CD4-positive, CD25-positive, alpha-beta regulatory T cell (primary cell): ENCODE measurements around the gene FAR2. TPM values are rescaled to one million over a fixed set of nuclear protein-coding genes. Genes with fewer than 3 reads are reported as not detected.

Experiments
- ATAC-seq, 2 donors: fragments of 150-1000 bp; cut with Tn5 transposase; one replicate each; pipeline ENCODE4 v1.10.0; 2021; ENCODE audit warnings: low read depth in 2 of 2, moderate number of reproducible peaks in 2 of 2, moderate library complexity in 1 of 2
- DNase-seq, 3 donors: peaks; one replicate each; pipeline versions ENCODE4 v3.0.0 to v3.0.0-alpha.2; 2012 to 2022; ENCODE audit warnings: mixed read lengths in 1 of 3
- H3K27ac ChIP-seq: one replicate; pipeline ENCODE4 v1.7.0; 2013; ENCODE audit warnings: mild to moderate bottlenecking, low read length; ENCODE audit not compliant: insufficient read depth, poor library complexity, severe bottlenecking
- H3K27me3 ChIP-seq: one replicate; pipeline ENCODE4 v1.7.0; 2013; ENCODE audit warnings: low read length; ENCODE audit not compliant: control insufficient read depth, insufficient read depth
- H3K36me3 ChIP-seq: one replicate; pipeline ENCODE4 v1.7.0; 2013; ENCODE audit warnings: mild to moderate bottlenecking, low read length, moderate library complexity; ENCODE audit not compliant: control insufficient read depth, insufficient read depth
- H3K4me1 ChIP-seq: 2 replicates; pipeline ENCODE4 v1.7.0; 2013; ENCODE audit warnings: mild to moderate bottlenecking, low read length; ENCODE audit not compliant: insufficient read depth, control insufficient read depth, poor library complexity, severe bottlenecking
- H3K4me3 ChIP-seq: one replicate; pipeline ENCODE4 v1.7.0; 2013; ENCODE audit warnings: low read depth, mild to moderate bottlenecking, low read length, moderate library complexity
- H3K9me3 ChIP-seq, 2 experiments: 1 replicate in 1 of 2; 2 replicates in 1 of 2; pipeline ENCODE4 v1.7.0; 2013; ENCODE audit warnings: low read length in 2 of 2, mild to moderate bottlenecking in 1 of 2, moderate library complexity in 1 of 2; ENCODE audit not compliant: control insufficient read depth in 2 of 2
- H3K27ac Mint-ChIP-seq, 3 donors: one replicate each; pipeline ENCODE4 v1.8.0; 2020 to 2022; ENCODE audit warnings: mild to moderate bottlenecking in 3 of 3, mixed read lengths in 3 of 3, moderate library complexity in 2 of 3
- H3K27me3 Mint-ChIP-seq: one replicate; pipeline ENCODE4 v1.8.0; 2022; ENCODE audit warnings: mild to moderate bottlenecking, mixed read lengths
- H3K36me3 Mint-ChIP-seq: one replicate; pipeline ENCODE4 v1.8.0; 2020; ENCODE audit warnings: mixed read lengths
- H3K4me1 Mint-ChIP-seq, 4 donors: one replicate each; pipeline ENCODE4 v1.8.0; 2020 to 2022; ENCODE audit warnings: mixed read lengths in 4 of 4, mild to moderate bottlenecking in 1 of 4
- H3K4me3 Mint-ChIP-seq, 4 donors: one replicate each; pipeline ENCODE4 v1.8.0; 2020 to 2022; ENCODE audit warnings: mild to moderate bottlenecking in 4 of 4, mixed read lengths in 4 of 4, moderate library complexity in 3 of 4
- H3K9me3 Mint-ChIP-seq, 7 donors: one replicate each; pipeline ENCODE4 v1.8.0; 2020 to 2022; ENCODE audit warnings: mixed read lengths in 7 of 7, mild to moderate bottlenecking in 3 of 7, moderate library complexity in 2 of 7
- polyA plus RNA-seq, 4 donors: library from polyadenylated mRNA; unstranded; fragments of 300-500 nt; fragmentation: Illumina TruSeq; gene quantifications; one replicate each; pipeline ENCODE4 v1.2.3, GENCODE V29; 2021
- total RNA-seq: library from RNA; stranded (reverse); gene quantifications from one replicate; pipeline ENCODE4 v1.2.3, GENCODE V29; 2022

The FAR2 gene
- total and polyA plus RNA-seq, 5 donors from 2014 or later, result 7.4 to 14.6 (median 12.6) TPM

DNA sequence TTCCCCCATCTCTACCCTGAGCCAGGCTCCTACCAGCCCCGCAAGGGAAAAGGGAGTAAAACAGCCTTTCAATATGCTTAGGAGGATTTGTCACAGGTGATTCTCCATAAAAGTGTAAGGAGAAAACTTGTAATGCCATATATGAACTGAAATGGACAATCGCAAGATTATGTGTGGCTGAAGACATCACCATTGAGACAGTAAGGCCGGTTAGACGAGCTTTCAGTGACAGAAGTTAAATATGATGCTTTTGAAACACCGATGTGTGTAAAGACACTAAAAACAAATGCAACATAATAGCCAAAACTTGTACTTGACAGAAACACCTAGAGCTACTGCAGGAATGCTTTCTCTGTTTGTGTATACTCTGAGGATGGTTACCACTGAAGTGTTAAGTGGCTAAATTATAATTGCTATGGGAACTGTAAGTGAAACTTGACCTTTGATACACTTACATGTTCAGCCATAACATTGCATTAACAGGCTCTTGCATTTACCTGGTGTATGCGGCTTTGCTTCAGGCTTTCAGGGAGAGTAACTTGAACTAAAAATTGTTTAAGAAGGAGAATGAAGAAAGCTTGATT is 42.3 kb downstream of the FAR2 start:
- Mint-ChIP-seq H3K4me1 (peaks cover 0 to 6% (median 0%) of the 10 kb centered on the region in 4 donors), H3K27me3 (no peaks in the 10 kb centered on the region), H3K9me3 (peaks cover 0 to 5% (median 0%) of the 10 kb centered on the region in 7 donors), H3K27ac (no peak overlapping the region), H3K4me3 (no peak overlapping the region), H3K36me3 (no peaks in the 10 kb centered on the region)
- no peaks in the 10 kb centered on the region for H3K9me3 ChIP-seq
- no peaks in the 10 kb centered on the region for H3K36me3 ChIP-seq
- no peak for DNase-seq
- H3K27me3 ChIP-seq, result no peaks in the 10 kb centered on the region
- no peaks in the 10 kb centered on the region for H3K4me1 ChIP-seq
- H3K27ac ChIP-seq, result no peak overlapping the region
- no peak for ATAC-seq
- no peak overlapping the region for H3K4me3 ChIP-seq

DNA sequence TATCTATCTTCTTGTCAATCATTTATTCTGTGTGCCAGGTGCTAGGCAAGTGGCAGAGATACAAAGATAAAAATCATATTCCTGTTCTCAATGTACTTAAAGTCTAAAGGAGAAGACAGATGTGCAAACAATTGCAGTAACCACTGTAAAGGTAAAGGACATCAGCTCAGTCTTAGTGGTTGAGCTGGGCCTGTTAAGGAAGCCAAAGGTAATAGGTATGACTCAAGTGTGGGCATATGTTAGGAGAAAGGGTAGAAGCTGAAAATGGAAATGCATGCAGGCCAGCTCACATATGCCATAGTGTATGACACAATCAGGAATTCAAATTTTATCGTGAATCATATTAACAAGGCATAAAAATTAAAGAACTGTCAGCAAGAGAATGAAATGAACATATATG is 49.8 kb downstream of the FAR2 start:
- no peaks in the 10 kb centered on the region for H3K9me3 ChIP-seq
- H3K27me3 ChIP-seq, result no peaks in the 10 kb centered on the region
- H3K9me3 Mint-ChIP-seq, result peaks cover 0 to 3% (median 1%) of the 10 kb centered on the region in 7 donors
- ATAC-seq, result no peak
- no peaks in the 10 kb centered on the region for H3K27me3 Mint-ChIP-seq
- peaks cover 0 to 6% (median 0%) of the 10 kb centered on the region in 4 donors for H3K4me1 Mint-ChIP-seq
- H3K4me3 ChIP-seq, result no peak overlapping the region
- no peak overlapping the region for H3K27ac Mint-ChIP-seq
- no peaks in the 10 kb centered on the region for H3K4me1 ChIP-seq
- no peak overlapping the region for H3K4me3 Mint-ChIP-seq
- no peak overlapping the region for H3K27ac ChIP-seq
- DNase-seq, result no peak
- no peaks in the 10 kb centered on the region for H3K36me3 ChIP-seq
- H3K36me3 Mint-ChIP-seq, result no peaks in the 10 kb centered on the region

DNA sequence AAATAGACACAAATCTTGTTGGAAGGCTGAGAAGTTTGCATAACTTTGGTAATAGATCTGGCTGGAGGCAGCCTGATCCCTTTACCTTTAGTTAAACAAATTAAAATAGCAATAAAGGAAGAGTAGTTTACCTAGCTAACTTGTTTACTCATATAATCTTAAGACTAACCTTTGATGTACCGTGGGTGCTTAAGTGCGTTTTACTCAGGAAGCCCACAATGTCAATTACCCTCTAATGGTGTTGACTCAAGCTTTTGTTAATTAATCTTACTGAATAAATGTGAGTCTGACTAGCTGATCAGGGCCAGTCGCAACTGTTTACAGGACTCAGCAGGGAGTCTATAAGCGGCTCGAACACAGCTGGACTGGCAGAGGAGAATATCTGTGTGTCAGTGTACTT is 51.5 kb downstream of the FAR2 start:
- no peaks in the 10 kb centered on the region for H3K9me3 ChIP-seq
- H3K27me3 ChIP-seq, result no peaks in the 10 kb centered on the region
- DNase-seq, result no peak
- peaks cover 3% of the 10 kb centered on the region for H3K36me3 Mint-ChIP-seq
- no peaks in the 10 kb centered on the region for H3K4me1 ChIP-seq
- no peak overlapping the region for H3K27ac Mint-ChIP-seq
- peaks cover 0 to 4% (median 2%) of the 10 kb centered on the region in 7 donors for H3K9me3 Mint-ChIP-seq
- H3K36me3 ChIP-seq, result no peaks in the 10 kb centered on the region
- no peak overlapping the region for H3K27ac ChIP-seq
- H3K27me3 Mint-ChIP-seq, result no peaks in the 10 kb centered on the region
- H3K4me3 ChIP-seq, result no peak overlapping the region
- H3K4me3 Mint-ChIP-seq, result no peak overlapping the region
- no peak for ATAC-seq
- peaks cover 0 to 4% (median 0%) of the 10 kb centered on the region in 4 donors for H3K4me1 Mint-ChIP-seq

DNA sequence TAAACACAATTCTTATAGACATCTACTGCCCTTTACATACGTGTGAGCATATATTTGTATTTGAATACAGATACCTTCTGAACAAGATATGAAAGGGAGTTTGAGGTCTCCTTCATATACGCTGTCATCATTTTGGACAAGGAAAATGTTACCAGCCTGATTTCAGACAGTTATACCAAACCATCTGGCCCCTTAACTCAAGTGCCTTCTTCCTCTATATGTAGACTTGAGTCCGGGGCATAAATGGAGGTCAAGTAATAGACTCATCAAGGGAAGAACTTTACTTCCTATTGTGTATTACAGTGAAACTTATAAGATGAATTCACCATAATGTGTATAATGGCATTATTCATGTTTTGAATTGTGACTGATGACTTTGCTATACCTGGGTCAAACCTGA is 52.2 kb downstream of the FAR2 start:
- no peak for ATAC-seq
- peaks cover 0 to 4% (median 2%) of the 10 kb centered on the region in 7 donors for H3K9me3 Mint-ChIP-seq
- H3K27me3 Mint-ChIP-seq, result no peaks in the 10 kb centered on the region

GRCh38 chr12:29201746-29202145 is 52.7 kb downstream of the FAR2 start:
- no peak for DNase-seq
- Mint-ChIP-seq H3K4me3 (no peak overlapping the region), H3K27me3 (no peaks in the 10 kb centered on the region), H3K4me1 (no peaks in the 10 kb centered on the region), H3K9me3 (peaks cover 0 to 4% (median 2%) of the 10 kb centered on the region in 7 donors), H3K36me3 (peaks cover 3% of the 10 kb centered on the region), H3K27ac (no peak overlapping the region)
- no peaks in the 10 kb centered on the region for H3K36me3 ChIP-seq
- H3K27me3 ChIP-seq, result no peaks in the 10 kb centered on the region
- H3K4me3 ChIP-seq, result no peak overlapping the region
- H3K9me3 ChIP-seq, result no peaks in the 10 kb centered on the region
- no peak for ATAC-seq
- no peaks in the 10 kb centered on the region for H3K4me1 ChIP-seq
- no peak overlapping the region for H3K27ac ChIP-seq

More for the DNA sequence above, 52.2 kb downstream of the FAR2 start:
- Mint-ChIP-seq H3K4me3 (no peak overlapping the region), H3K36me3 (peaks cover 3% of the 10 kb centered on the region), H3K27ac (no peak overlapping the region), H3K4me1 (no peaks in the 10 kb centered on the region)
- Histone ChIP-seq H3K27me3 (no peaks in the 10 kb centered on the region), H3K4me3 (no peak overlapping the region), H3K4me1 (no peaks in the 10 kb centered on the region), H3K36me3 (no peaks in the 10 kb centered on the region), H3K27ac (no peak overlapping the region), H3K9me3 (no peaks in the 10 kb centered on the region)
- no peak for DNase-seq

GRCh38 chr12:29204521-29204920 is 55.4 kb downstream of the FAR2 start:
- no peaks in the 10 kb centered on the region for H3K27me3 Mint-ChIP-seq
- Histone ChIP-seq H3K36me3 (no peaks in the 10 kb centered on the region), H3K4me3 (no peak overlapping the region), H3K9me3 (no peaks in the 10 kb centered on the region), H3K4me1 (no peaks in the 10 kb centered on the region), H3K27me3 (no peaks in the 10 kb centered on the region), H3K27ac (no peak overlapping the region)
- peaks cover 3% of the 10 kb centered on the region for H3K36me3 Mint-ChIP-seq
- no peak overlapping the region for H3K27ac Mint-ChIP-seq
- H3K9me3 Mint-ChIP-seq, result peaks cover 0 to 4% (median 2%) of the 10 kb centered on the region in 7 donors
- no peak overlapping the region for H3K4me3 Mint-ChIP-seq
- H3K4me1 Mint-ChIP-seq, result no peaks in the 10 kb centered on the region
- no peak for DNase-seq
- ATAC-seq, result no peak

DNA sequence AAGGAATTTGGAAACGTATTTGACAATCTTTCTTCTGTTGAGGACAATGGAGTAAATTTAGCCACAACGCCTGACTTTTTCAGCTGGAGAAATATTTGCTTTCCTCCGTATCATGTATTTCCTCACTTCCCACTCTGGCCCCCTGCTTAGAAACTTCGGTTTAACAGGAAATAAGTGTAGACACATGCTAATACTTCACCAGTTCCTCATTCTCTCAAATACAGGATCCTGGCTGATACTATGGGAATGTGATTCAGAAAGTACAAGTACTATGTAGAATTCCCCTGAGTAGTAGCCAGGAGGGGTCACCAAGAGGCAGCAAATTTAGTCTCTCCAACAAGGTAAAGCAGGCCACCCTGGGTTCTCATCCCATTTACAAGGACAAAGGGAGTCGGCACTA is 58.0 kb downstream of the FAR2 start:
- DNase-seq, result no peak
- no peaks in the 10 kb centered on the region for H3K9me3 ChIP-seq
- ATAC-seq, result no peak
- no peaks in the 10 kb centered on the region for H3K36me3 ChIP-seq
- H3K27me3 ChIP-seq, result no peaks in the 10 kb centered on the region
- H3K27ac ChIP-seq, result no peak overlapping the region
- H3K4me1 ChIP-seq, result no peaks in the 10 kb centered on the region
- H3K4me3 ChIP-seq, result no peak overlapping the region
- Mint-ChIP-seq H3K36me3 (peaks cover 3% of the 10 kb centered on the region), H3K27me3 (no peaks in the 10 kb centered on the region), H3K27ac (no peak overlapping the region), H3K4me3 (no peak overlapping the region), H3K9me3 (peaks cover 0 to 4% (median 1%) of the 10 kb centered on the region in 7 donors), H3K4me1 (no peaks in the 10 kb centered on the region)

DNA sequence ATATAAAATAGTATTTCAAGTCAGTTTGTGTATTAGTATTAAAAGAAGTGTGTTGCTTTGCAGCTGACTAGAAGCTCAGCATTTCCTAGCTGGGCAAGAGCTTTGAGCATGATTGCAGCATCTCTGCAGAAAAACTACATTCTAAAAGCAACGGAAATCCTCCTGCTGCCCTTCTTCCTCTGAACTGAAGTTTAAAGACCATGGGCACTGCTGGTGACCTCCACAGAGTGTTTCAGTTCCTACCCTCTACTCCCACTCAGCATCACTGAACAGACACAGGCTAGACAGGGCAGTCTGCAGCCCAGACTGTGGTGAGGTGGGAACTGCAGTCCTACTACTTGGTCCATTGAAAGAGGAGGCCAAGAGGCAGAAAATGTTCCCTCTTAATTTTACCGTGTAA is 59.0 kb downstream of the FAR2 start:
- peaks cover 0 to 4% (median 0%) of the 10 kb centered on the region in 7 donors for H3K9me3 Mint-ChIP-seq
- no peak overlapping the region for H3K27ac Mint-ChIP-seq
- Histone ChIP-seq H3K27ac (no peak overlapping the region), H3K36me3 (no peaks in the 10 kb centered on the region), H3K4me1 (no peaks in the 10 kb centered on the region), H3K9me3 (no peaks in the 10 kb centered on the region), H3K27me3 (no peaks in the 10 kb centered on the region), H3K4me3 (no peak overlapping the region)
- ATAC-seq (no peak), DNase-seq (no peak)
- H3K27me3 Mint-ChIP-seq, result no peaks in the 10 kb centered on the region
- H3K4me1 Mint-ChIP-seq, result no peaks in the 10 kb centered on the region
- no peak overlapping the region for H3K4me3 Mint-ChIP-seq
- H3K36me3 Mint-ChIP-seq, result peaks cover 3% of the 10 kb centered on the region
